NCI-H146 (cell line): Measurements from ENCODE around the gene HOXD13.

Experiments used
- DNase-seq: peaks from one replicate; lab custom pipeline; 2025; lab: John Stamatoyannopoulos, UW

HOXD13 gene

GRCh38 chr2:176092270-176093144 lies at the start of gene HOXD13:
HOXD13 (plus strand) TSS chr2:176092721; CDS start chr2:176092891, 170 bp downstream.
- peak; percentile 96 for DNase-seq

GRCh38 chr2:176056406-176056805 lies 36.1 kb upstream of the HOXD13 start:
- DNase-seq, result peak; percentile 83

- DNase-seq, result peak; percentile 33
These were observed 28.6 kb upstream of the HOXD13 start for GRCh38 chr2:176063958-176064357.

GRCh38 chr2:176066645-176067588 lies 25.6 kb upstream of the HOXD13 start:
- no peak for DNase-seq

GRCh38 chr2:176067589-176068418 lies 24.7 kb upstream of the HOXD13 start:
- no peak for DNase-seq

- DNase-seq, result no peak
These were observed 24.1 kb upstream of the HOXD13 start for GRCh38 chr2:176068419-176068832.

- no peak for DNase-seq
These were observed 20.9 kb upstream of the HOXD13 start for GRCh38 chr2:176071330-176072291.

GRCh38 chr2:176072292-176072669 lies 20.2 kb upstream of the HOXD13 start:
- no peak for DNase-seq

- DNase-seq, result peak; percentile 25
These were observed 19.3 kb upstream of the HOXD13 start for GRCh38 chr2:176072951-176073904.

- DNase-seq, result no peak
These were observed 17.5 kb upstream of the HOXD13 start for GRCh38 chr2:176074919-176075425.

- no peak for DNase-seq
These were observed 17.0 kb upstream of the HOXD13 start for GRCh38 chr2:176075481-176075880.

GRCh38 chr2:176076063-176076462 lies 16.5 kb upstream of the HOXD13 start:
- no peak for DNase-seq

- DNase-seq, result no peak
These were observed 15.7 kb upstream of the HOXD13 start for GRCh38 chr2:176076796-176077195.

- DNase-seq, result peak; percentile 5
These were observed 13.8 kb upstream of the HOXD13 start for GRCh38 chr2:176078541-176079284.

GRCh38 chr2:176079285-176079830 lies 13.2 kb upstream of the HOXD13 start:
- DNase-seq, result peak; percentile 76

GRCh38 chr2:176079831-176080539 lies 12.5 kb upstream of the HOXD13 start:
- DNase-seq, result peak; percentile 86
